Measurements from ENCODE around the gene POLA2.

DNA sequence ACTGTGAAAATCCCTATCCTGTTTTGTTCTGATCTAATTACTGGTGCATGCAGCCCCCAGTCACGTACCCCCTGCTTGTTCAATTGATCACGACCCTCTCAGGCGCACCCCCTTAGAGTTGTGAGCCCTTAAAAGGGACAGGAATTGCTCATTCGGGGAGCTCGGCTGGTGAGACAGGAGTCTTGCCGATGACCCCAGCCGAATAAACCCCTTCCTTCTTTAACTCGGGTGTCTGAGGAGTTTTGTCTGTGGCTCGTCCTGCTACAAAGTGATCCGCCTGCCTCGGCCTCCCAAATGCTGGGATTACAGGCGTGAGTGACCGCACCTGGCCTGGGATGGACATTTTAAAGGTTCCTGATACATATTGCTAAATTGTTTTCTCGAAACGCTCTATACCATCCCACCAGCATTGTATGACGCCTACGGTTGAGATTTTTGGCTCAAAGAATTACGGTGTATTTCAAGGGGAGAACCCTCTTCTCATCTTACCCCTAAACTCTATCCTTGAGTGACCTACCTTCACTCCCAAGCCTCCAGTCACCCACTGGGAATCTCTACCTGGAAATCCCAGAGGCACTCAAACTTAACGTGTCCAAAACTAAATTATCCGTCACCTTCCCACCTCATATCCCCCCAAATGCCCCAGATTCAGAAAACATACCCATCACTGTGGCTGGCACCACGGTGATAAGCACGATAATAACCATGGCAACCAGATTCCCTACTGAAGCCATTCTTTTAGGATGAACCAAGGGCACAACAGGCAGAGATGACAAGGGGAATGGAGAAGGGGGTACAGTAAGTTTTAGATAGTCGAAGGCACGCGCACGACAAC, 789 bp upstream of the POLA2 start:
- TF ChIP-seq, protein P1, sequence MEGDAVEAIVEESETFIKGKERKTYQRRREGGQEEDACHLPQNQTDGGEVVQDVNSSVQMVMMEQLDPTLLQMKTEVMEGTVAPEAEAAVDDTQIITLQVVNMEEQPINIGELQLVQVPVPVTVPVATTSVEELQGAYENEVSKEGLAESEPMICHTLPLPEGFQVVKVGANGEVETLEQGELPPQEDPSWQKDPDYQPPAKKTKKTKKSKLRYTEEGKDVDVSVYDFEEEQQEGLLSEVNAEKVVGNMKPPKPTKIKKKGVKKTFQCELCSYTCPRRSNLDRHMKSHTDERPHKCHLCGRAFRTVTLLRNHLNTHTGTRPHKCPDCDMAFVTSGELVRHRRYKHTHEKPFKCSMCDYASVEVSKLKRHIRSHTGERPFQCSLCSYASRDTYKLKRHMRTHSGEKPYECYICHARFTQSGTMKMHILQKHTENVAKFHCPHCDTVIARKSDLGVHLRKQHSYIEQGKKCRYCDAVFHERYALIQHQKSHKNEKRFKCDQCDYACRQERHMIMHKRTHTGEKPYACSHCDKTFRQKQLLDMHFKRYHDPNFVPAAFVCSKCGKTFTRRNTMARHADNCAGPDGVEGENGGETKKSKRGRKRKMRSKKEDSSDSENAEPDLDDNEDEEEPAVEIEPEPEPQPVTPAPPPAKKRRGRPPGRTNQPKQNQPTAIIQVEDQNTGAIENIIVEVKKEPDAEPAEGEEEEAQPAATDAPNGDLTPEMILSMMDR (IDR thresholded peaks at IDR 0.05), result no peak
- TF ChIP-seq POLR2A (IDR thresholded peaks at IDR 0.05), result no peak

Data from thyroid gland (tissue), 4 donors.